Ovary (tissue), 3 donors: ENCODE results near the gene SLC6A12.

Experiments
- EP300 ChIP-seq: sonication (generic); formaldehyde crosslinking; IDR thresholded peaks from one replicate; pipeline ENCODE4 v1.6.1; 2017; ENCODE audit warnings: antibody characterized with exemption
- POLR2A ChIP-seq: fragments of 450-650 bp; IDR thresholded peaks from one replicate; pipeline ENCODE4 v1.6.1; 2017; ENCODE audit warnings: antibody characterized with exemption, mild to moderate bottlenecking, moderate library complexity
- TF ChIP-seq, protein P1 (sequence below), 3 donors: fragments of 450-650 bp in 2 of 3; fragments of 200-600 bp in 1 of 3; IDR thresholded peaks; one replicate each; pipeline versions ENCODE4 v1.5.1 to v1.8.0; 2016 to 2022; ENCODE audit warnings: antibody characterized with exemption in 3 of 3, mild to moderate bottlenecking in 1 of 3
- donor health status: DM: no; HTN: no; CAD: no.

DNA sequence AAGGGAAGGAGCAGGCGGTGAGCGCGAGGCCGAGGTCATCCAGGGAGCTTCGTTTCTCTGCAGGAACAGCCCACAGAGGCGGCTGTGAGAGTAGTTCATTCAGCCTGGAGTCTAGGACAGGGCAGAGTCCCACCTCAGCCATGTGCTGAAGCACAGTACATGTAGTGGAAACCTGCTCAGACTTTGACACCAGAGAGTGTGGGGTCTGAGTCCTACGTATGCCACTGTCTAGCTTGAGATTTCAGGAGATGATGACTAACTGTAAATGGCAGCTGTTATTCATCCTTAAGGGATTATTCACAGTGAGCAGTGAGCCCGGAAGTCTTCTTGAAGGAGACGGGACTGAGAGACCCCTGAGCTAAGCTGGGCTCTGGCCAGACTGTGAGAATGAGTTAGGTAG lies 49.6 kb upstream of the SLC6A12 start:
- TF ChIP-seq POLR2A (no peak), EP300 (no peak)
- TF ChIP-seq, protein P1, sequence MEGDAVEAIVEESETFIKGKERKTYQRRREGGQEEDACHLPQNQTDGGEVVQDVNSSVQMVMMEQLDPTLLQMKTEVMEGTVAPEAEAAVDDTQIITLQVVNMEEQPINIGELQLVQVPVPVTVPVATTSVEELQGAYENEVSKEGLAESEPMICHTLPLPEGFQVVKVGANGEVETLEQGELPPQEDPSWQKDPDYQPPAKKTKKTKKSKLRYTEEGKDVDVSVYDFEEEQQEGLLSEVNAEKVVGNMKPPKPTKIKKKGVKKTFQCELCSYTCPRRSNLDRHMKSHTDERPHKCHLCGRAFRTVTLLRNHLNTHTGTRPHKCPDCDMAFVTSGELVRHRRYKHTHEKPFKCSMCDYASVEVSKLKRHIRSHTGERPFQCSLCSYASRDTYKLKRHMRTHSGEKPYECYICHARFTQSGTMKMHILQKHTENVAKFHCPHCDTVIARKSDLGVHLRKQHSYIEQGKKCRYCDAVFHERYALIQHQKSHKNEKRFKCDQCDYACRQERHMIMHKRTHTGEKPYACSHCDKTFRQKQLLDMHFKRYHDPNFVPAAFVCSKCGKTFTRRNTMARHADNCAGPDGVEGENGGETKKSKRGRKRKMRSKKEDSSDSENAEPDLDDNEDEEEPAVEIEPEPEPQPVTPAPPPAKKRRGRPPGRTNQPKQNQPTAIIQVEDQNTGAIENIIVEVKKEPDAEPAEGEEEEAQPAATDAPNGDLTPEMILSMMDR (IDR thresholded peaks at IDR 0.05) = no peak
